ENCODE data around the gene PTPRK.

PTPRK gene

GRCh38 chr6:128376952-128377503 lies 143.4 kb downstream of the PTPRK start:
- DNase-seq, result no peak

DNA sequence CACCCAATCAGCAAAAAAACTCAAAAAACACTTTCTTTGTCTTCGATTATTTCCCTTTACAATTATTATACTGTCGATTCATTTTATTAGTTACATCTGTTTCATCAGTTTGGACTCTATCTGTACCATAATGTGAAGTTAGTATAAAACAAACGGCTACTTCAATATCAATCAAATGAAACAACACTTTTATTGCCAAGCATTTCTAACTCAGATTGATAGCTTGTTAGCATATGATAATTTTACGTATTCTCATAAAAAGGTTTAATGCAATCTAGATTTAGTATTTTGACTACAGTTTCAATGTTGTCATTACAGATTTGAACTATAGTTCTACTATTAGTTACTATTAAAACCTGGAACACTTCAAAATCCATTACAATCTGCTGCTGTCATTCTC lies 149.3 kb downstream of the PTPRK start:
- DNase-seq, result no peak

- no peak for DNase-seq
These were observed 150.3 kb downstream of the PTPRK start for GRCh38 chr6:128370072-128370471.

GRCh38 chr6:128368213-128368944 lies 152.0 kb downstream of the PTPRK start:
- no peak for DNase-seq

DNA sequence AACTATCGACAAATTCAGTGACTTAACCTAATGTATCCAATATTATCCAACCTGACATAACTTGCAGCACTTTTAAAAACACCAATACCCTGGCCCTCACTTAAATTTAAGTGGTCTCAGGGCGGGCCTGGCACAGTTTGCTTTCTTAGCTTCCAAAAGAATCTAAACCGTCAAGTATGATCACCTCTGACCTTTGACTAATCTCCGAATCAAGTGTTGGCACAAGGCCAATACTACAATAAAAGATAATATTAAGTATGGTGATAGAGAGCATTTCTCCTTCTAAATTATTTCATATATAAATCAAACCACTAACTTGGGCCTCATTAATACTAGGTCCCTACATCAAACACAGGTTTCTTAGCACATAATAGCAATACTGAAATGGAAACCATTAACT lies 153.0 kb downstream of the PTPRK start:
- no peak for DNase-seq

DNA sequence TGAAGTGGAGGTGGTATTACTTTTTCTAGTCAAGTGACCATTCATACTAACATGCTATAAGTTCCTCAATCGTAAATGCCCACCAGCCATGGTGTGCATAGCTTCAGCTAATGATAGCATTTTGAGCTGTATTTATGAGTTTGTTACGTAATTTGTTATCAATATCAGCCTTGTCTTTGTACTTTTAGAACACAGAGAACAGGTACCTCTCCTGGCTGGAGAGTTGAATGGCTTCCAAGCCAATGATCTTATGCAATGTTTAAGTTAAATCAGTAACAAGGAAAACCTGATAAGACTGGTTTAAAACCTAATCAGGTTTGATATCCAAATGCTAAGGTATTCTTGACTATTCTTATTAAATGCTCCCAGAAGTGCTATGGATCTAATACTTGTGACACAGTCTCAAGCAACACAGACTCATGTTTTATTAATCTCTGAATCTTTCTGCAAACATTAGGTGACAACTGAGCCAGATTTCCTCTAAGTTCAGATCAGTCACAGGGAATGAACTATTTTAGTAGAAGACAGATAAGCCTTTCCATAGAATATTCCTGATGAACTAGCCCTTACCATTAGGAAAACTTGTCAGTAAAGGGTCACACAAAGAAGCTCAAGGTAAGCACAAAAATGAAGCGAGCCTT lies 154.8 kb downstream of the PTPRK start:
- no peak for DNase-seq

GRCh38 chr6:128364766-128365519 lies 155.5 kb downstream of the PTPRK start:
- DNase-seq, result no peak

- DNase-seq, result no peak
These were observed 157.2 kb downstream of the PTPRK start for GRCh38 chr6:128363020-128363813.

- no peak for DNase-seq
These were observed 159.0 kb downstream of the PTPRK start for GRCh38 chr6:128361378-128361777.

- DNase-seq, result no peak
These were observed 162.1 kb downstream of the PTPRK start for GRCh38 chr6:128358244-128358776.

DNA sequence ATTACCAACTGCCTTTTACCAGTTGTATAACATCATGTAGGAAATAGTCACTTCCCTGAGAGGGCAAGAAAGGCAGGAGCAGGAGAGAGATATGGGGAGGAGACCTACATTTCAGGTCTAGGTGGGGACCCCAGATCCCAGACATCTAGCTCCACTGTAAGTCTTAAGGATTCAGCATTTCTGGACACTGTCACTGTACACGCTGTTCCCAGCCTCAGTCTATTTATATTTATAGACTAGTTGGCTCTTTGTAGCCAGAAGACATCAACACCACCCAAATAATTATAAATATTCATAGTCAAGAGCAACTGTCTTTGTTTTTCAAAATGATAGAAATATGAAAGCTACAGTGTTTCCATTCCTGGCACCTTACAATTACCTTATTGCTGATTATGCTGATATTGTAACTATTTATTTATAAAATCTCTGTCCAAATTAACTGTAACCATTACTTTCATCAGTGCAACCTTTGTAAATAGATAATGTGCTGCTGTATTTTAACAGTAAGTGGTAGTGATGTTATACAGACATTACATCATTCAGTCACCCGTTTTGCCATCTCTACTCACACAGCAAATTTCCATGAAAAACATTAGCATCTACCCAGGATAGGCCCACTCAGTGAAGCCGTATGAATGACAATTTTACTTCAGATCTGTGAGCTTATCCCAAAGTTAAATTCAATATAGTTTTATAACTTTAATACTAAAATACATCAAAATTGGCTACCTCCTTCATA lies 162.8 kb downstream of the PTPRK start:
- no peak for DNase-seq

- no peak for DNase-seq
These were observed 168.0 kb downstream of the PTPRK start for GRCh38 chr6:128352366-128352765.

DNA sequence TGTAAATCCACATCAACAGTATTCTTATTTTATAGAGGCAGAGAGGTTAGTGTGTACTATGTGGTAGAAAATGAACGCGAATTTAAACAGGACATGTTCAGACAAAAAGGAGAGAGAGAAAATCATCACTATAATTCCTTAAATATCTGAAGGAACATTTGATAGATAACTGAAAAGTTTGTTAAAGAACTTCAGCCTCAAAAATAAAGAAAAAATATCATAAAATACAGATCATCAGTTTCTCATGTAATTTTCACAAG lies 169.2 kb downstream of the PTPRK start:
- DNase-seq, result no peak

- no peak for DNase-seq
These were observed 169.8 kb downstream of the PTPRK start for GRCh38 chr6:128350416-128351254.

DNA sequence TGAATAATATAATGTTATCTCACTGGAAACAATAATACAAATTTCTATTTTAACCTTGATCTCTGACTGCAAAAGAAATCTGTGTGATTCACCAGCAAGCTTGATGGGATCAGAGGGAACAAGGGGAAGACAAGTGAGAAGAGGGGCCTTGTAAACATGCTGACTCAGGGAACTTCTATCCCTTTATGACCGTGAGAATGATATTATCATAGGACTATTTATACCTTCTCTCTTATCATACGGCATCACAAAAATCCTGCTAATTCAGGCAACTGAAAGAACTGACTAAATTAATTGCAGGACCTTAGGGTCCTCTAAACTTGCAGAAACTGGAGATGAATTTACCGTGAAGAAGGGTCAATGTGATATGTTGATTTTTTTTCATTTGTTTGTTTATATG lies 173.3 kb downstream of the PTPRK start:
- no peak for DNase-seq

DNA sequence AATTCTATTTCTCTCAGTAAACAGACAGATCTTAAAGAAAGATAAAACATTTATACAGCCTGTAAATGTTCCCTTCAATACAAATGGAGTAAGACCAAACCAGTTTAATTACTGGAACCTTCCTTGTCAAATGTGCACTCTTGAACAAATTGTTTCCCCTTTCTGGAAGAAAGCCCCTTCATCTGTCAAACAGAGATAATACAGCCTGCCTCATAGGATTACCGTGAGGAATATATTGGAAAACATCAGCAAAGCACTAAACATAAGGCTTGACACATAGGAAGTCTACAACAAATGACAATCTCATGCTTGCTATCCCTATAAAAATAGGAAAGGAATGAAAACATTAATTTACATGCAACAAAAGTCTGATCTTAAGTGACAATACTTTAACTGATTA lies 173.8 kb downstream of the PTPRK start:
- no peak for DNase-seq

DNA sequence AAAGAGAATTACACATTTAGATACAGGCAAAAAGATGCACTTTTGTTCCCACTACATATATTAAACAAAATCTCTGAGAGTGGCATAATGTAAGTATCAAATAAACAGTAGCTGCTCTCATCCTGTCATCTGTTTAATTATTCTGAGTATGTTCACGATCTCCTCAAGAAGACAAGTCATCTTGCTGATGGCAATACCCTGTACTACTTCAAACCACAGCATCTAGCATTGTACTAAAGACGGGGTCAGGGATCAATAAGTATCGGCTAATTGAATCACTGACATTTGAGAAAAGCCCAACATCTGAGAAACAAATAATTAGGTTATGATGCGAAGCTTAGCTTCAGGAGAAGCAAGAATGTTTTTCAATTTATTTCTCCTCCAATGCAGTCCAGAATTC lies 175.1 kb downstream of the PTPRK start:
- DNase-seq, result no peak

DNA sequence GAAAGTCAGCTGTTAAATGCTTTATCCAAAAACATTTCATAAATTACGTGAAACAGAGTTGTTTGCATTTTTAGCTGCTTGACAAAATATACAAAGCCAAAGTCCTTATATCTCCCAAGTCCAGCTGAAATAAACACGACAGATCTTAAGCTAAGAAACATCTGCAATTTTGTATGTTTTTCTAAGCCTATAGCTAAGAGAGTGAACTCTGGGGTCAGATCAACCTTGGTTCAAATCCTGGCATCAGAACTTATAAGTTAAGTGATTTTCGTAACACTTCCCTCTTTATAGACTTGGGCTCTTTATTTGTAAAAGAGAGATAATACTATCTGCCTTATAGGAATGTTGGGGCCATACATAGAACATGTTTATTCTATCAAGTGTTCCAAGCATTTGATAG lies 176.7 kb downstream of the PTPRK start:
- DNase-seq, result no peak

DNA sequence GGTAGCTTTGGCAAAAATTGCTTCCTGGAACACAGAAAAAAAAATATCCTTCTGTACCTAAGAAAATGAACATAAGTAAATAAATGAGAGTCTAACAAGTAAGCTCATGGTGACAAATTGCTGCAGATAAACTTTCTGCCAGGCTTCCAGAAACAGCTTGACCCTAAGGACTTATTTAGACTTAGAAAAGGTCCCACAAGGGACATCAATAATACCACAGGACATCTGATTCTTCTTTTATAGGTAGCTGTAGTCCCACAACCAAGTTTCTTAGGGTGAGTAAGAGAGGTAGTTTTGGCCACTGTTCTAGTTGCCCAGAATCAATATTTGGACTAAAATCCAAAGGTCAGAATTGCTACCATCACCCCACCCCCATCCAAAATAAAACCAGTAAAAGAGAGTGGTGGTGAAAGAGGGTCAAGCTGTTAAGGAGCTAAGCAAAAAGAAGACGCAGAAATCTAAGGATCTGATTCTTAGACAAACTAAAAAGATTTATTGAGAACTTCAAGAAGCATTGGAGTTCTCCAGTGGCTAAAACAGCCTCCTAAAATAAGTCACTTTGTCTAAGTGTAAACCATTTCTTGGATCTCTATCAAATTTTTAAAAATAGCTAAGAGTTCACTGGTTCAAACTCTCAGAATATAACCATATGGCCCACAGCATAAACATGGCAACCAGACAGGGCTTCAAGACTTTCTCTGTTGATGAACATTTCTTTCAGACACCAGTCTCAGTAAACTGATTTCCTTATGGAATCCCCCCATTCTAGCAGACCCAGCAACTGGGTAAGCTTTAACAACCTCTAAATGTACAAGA lies 180.6 kb downstream of the PTPRK start:
- no peak for DNase-seq

DNA sequence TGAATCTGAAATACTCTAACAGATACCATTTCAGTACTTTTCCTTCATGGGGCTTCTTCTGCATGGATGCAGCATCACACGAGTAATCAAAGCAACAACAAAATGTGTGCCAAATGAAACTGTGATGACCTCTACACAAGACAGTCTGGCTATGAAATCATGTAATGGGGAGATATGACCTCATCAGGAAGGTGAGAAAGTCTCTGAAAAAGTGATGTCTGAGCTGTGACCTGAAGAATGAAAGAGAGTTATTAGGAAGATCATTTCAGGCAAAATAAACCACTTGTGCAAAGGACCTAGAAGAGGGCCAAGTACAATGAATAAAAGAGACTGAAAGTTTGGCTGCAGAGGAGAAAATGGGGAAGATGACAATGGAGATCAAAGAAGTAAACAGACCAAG lies 182.8 kb downstream of the PTPRK start:
- no peak for DNase-seq
